ENCODE results near the gene TNPO2.

Gene TNPO2

GRCh38 chr19:12675399-12675798 is 48.3 kb downstream of the TNPO2 start:
- TF ChIP-seq ZSCAN30 (tag by site-specific recombination; IDR thresholded peaks at IDR 0.05) (no peak), KLF16 (tag by site-specific recombination; IDR thresholded peaks at IDR 0.05) (no peak), ZNF221 (tag by site-specific recombination; IDR thresholded peaks at IDR 0.05; ENCODE audit: borderline replicate concordance) (no peak), KLF8 (tag by site-specific recombination; IDR thresholded peaks at IDR 0.05) (no peak), ZNF544 (tag by site-specific recombination; IDR thresholded peaks at IDR 0.05) (no peak), PRDM10 (tag by site-specific recombination; IDR thresholded peaks at IDR 0.05) (no peak), WT1 (tag by site-specific recombination; IDR thresholded peaks at IDR 0.05) (no peak), ZFP41 (tag by site-specific recombination; IDR thresholded peaks at IDR 0.05; ENCODE audit: borderline replicate concordance) (no peak), ZNF555 (tag by site-specific recombination; conservative IDR thresholded peaks at IDR 0.05) (no peak), ZNF433 (tag by site-specific recombination; IDR thresholded peaks at IDR 0.05; ENCODE audit: low read depth) (no peak), ZBTB17 (tag by site-specific recombination; IDR thresholded peaks at IDR 0.05) (no peak)
- ChIA-PET POLR2A (no interaction called here), CTCF (interaction anchor here (1.0 kb wide), 1 partner anchor 85 kb away, joined by 4 read pairs; no protein-coding TSS in a partner anchor)
- Histone ChIP-seq H3K9me3 (ENCODE audit: control insufficient read depth, insufficient read depth, low read depth, low read length) (no peaks in the 10 kb centered on the region), H3K27ac (ENCODE audit: extremely low read depth, low read depth, low read length) (no peak overlapping the region), H3K36me3 (ENCODE audit: control insufficient read depth in 2 of 2, insufficient read depth in 1 of 2, low read length in 2 of 2) (peaks cover 35 to 84% of the 10 kb centered on the region in 2 experiments; a peak in 2 of 3 replicates), H3K4me3 (ENCODE audit: low read depth, low read length) (no peak overlapping the region), H3K4me1 (ENCODE audit: control insufficient read depth, insufficient read depth, low read length) (no peaks in the 10 kb centered on the region)

- H3K9me3 ChIP-seq (ENCODE audit: control insufficient read depth, insufficient read depth, low read depth, low read length) = no peaks in the 10 kb centered on the region
- peaks cover 21 to 70% of the 10 kb centered on the region in 2 experiments; a peak in 2 of 3 replicates for H3K36me3 ChIP-seq (ENCODE audit: control insufficient read depth in 2 of 2, insufficient read depth in 1 of 2, low read length in 2 of 2)
- ChIA-PET POLR2A (interaction anchor here (0.6 to 1.5 kb wide), 2 partner anchors 8 to 294 kb away, joined by 3 to 4 read pairs; no protein-coding TSS in a partner anchor), CTCF (interaction anchor here (0.6 to 2.5 kb wide), 19 partner anchors 8 to 794 kb away, joined by 3 to 17 read pairs (median 4); partner anchors contain the start of gene DHPS)
- no peak overlapping the region for H3K27ac ChIP-seq (ENCODE audit: extremely low read depth, low read depth, low read length)
- H3K4me1 ChIP-seq (ENCODE audit: control insufficient read depth, insufficient read depth, low read length) = no peaks in the 10 kb centered on the region
- no peak overlapping the region for H3K4me3 ChIP-seq (ENCODE audit: low read depth, low read length)
- TF ChIP-seq ZNF521 (tag by site-specific recombination; IDR thresholded peaks at IDR 0.05) (no peak), ZNF24 (tag by site-specific recombination; IDR thresholded peaks at IDR 0.05) (no peak), SALL2 (tag by site-specific recombination; IDR thresholded peaks at IDR 0.05; ENCODE audit: borderline replicate concordance) (no peak), ZNF239 (tag by site-specific recombination; IDR thresholded peaks at IDR 0.05) (no peak), ZNF174 (tag by site-specific recombination; IDR thresholded peaks at IDR 0.05) (no peak), BCL6B (tag by site-specific recombination; IDR thresholded peaks at IDR 0.05) (no peak), ZNF747 (tag by site-specific recombination; IDR thresholded peaks at IDR 0.05) (no peak), ZNF2 (tag by site-specific recombination; IDR thresholded peaks at IDR 0.05) (no peak), ZNF335 (tag by site-specific recombination; conservative IDR thresholded peaks at IDR 0.05) (no peak), ZIC2 (tag by site-specific recombination; IDR thresholded peaks at IDR 0.05) (no peak), ZNF510 (tag by site-specific recombination; IDR thresholded peaks at IDR 0.05; ENCODE audit: insufficient replicate concordance) (no peak), FEZF1 (tag by site-specific recombination; IDR thresholded peaks at IDR 0.05) (no peak), ZNF223 (tag by site-specific recombination; IDR thresholded peaks at IDR 0.05) (no peak), TSHZ1 (tag by site-specific recombination; IDR thresholded peaks at IDR 0.05; ENCODE audit: borderline replicate concordance) (no peak), ZSCAN23 (tag by site-specific recombination; IDR thresholded peaks at IDR 0.05) (no peak), ZSCAN16 (tag by site-specific recombination; IDR thresholded peaks at IDR 0.05) (no peak), ZNF10 (tag by site-specific recombination; IDR thresholded peaks at IDR 0.05) (no peak), ZNF629 (tag by site-specific recombination; IDR thresholded peaks at IDR 0.05) (no peak)
Observed at GRCh38 chr19:12672744-12673143, 51.0 kb downstream of the TNPO2 start.
